Neural cell (in vitro differentiated cells): Measurements from ENCODE around the gene KRTAP20-3. TPM values are rescaled to one million over a fixed set of nuclear protein-coding genes. Genes with fewer than 3 reads are reported as not detected.
A peak's percentile ranks its signal among the peaks of the same experiment; 100 is the strongest.

Source experiments
- H2AFZ ChIP-seq: fragments of 200-600, 300-800 bp; sonication (generic), shearing (Covaris generic); 2 replicates; pipeline ENCODE4 v1.6.0; 2014; ENCODE audit warnings: low read depth, mild to moderate bottlenecking, antibody characterized with exemption, low read length, moderate library complexity
- H3F3A ChIP-seq: fragments of 200-600 bp; shearing (Covaris generic); 2 replicates; pipeline ENCODE4 v1.6.1; 2016; ENCODE audit warnings: mild to moderate bottlenecking, moderate library complexity, mixed read lengths, antibody characterized with exemption, low read length; ENCODE audit not compliant: insufficient read depth, poor library complexity, severe bottlenecking
- H3K27ac ChIP-seq: fragments of 200-600, 300-800 bp; sonication (generic), shearing (Covaris generic); 2 replicates; pipeline ENCODE4 v1.5.1; 2014; ENCODE audit warnings: mild to moderate bottlenecking, low read length, moderate library complexity
- H3K27me3 ChIP-seq: fragments of 300-800, 200-600 bp; sonication (generic), shearing (Covaris generic); 2 replicates; pipeline ENCODE4 v1.6.0; 2014; ENCODE audit warnings: mild to moderate bottlenecking, low read depth, low read length, moderate library complexity; ENCODE audit not compliant: insufficient read depth
- H3K36me3 ChIP-seq: fragments of 300-800, 200-600 bp; sonication (generic), shearing (Covaris generic); 2 replicates; pipeline ENCODE4 v1.5.1; 2014; ENCODE audit warnings: mild to moderate bottlenecking, antibody characterized with exemption, low read length, moderate library complexity; ENCODE audit not compliant: insufficient read depth
- H3K4me2 ChIP-seq: fragments of 300-800, 200-600 bp; sonication (generic), shearing (Covaris generic); 2 replicates; pipeline ENCODE4 v1.6.0; 2014; ENCODE audit warnings: mild to moderate bottlenecking, low read length
- H3K4me3 ChIP-seq: fragments of 300-800, 200-600 bp; sonication (generic), shearing (Covaris generic); 2 replicates; pipeline ENCODE4 v1.5.1; 2014; ENCODE audit warnings: mild to moderate bottlenecking, low read length, moderate library complexity
- H3K79me2 ChIP-seq: fragments of 200-600 bp; shearing (Covaris generic); replicated peaks from 2 replicates; pipeline ENCODE4 v1.6.0; 2014; ENCODE audit warnings: mild to moderate bottlenecking, low read length, moderate library complexity; ENCODE audit not compliant: insufficient read depth
- H3K9ac ChIP-seq: fragments of 300-800, 200-600 bp; sonication (generic), shearing (Covaris generic); 2 replicates; pipeline ENCODE4 v1.6.1; 2016; ENCODE audit warnings: mild to moderate bottlenecking, low read length, mixed read lengths
- H3K9me2 ChIP-seq: fragments of 200-600 bp; shearing (Covaris generic); 2 replicates; pipeline ENCODE4 v1.6.1; 2016; ENCODE audit warnings: mild to moderate bottlenecking, low read length, mixed read lengths; ENCODE audit not compliant: insufficient read depth
- H3K9me3 ChIP-seq: fragments of 200-600, 300-800 bp; sonication (generic), shearing (Covaris generic); 2 replicates; pipeline ENCODE4 v1.6.1; 2016; ENCODE audit warnings: mild to moderate bottlenecking, mixed run types, low read length, moderate library complexity, mixed read lengths
- H4K20me1 ChIP-seq: fragments of 200-600 bp; shearing (Covaris generic); 2 replicates; pipeline ENCODE4 v1.6.1; 2016; ENCODE audit warnings: mild to moderate bottlenecking, mixed run types; ENCODE audit not compliant: insufficient read depth
- CTCF ChIP-seq: fragments of 450-650 bp; IDR thresholded peaks from 2 replicates; pipeline ENCODE4 v1.5.1; 2014; ENCODE audit warnings: antibody characterized with exemption, mild to moderate bottlenecking, moderate library complexity; ENCODE audit not compliant: poor library complexity, severe bottlenecking
- EP300 ChIP-seq: fragments of 450-650 bp; conservative IDR thresholded peaks from 2 replicates; pipeline ENCODE4 v1.6.1; 2014; ENCODE audit warnings: antibody characterized with exemption, mild to moderate bottlenecking, moderate library complexity; ENCODE audit not compliant: poor library complexity, severe bottlenecking
- EZH2 ChIP-seq: fragments of 200-600, 300-800 bp; shearing (Covaris generic), sonication (generic); IDR thresholded peaks from 2 replicates; pipeline ENCODE4 v1.6.1; 2014; ENCODE audit warnings: antibody characterized with exemption, low read length, borderline replicate concordance, mild to moderate bottlenecking; ENCODE audit not compliant: insufficient read depth, poor library complexity, severe bottlenecking
- MXI1 ChIP-seq: fragments of 450-650 bp; conservative IDR thresholded peaks from 2 replicates; pipeline ENCODE4 v1.6.1; 2014; ENCODE audit warnings: antibody characterized with exemption, mild to moderate bottlenecking; ENCODE audit not compliant: poor library complexity, severe bottlenecking
- POLR2AphosphoS5 ChIP-seq: IDR thresholded peaks from 2 replicates; pipeline ENCODE4 v1.6.1; 2012
- RAD21 ChIP-seq: fragments of 450-650 bp; conservative IDR thresholded peaks from 2 replicates; pipeline ENCODE4 v1.6.1; 2014; ENCODE audit warnings: antibody characterized with exemption, mild to moderate bottlenecking, moderate library complexity
- REST ChIP-seq: IDR thresholded peaks from 2 replicates; pipeline ENCODE4 v1.6.1; 2012; ENCODE audit warnings: borderline replicate concordance
- SMC3 ChIP-seq: fragments of 450-650 bp; conservative IDR thresholded peaks from 2 replicates; pipeline ENCODE4 v1.6.1; 2014; ENCODE audit warnings: antibody characterized with exemption, mild to moderate bottlenecking, moderate library complexity; ENCODE audit not compliant: poor library complexity
- TAF1 ChIP-seq: IDR thresholded peaks from 2 replicates; pipeline ENCODE4 v1.6.1; 2012; ENCODE audit warnings: low read depth
- polyA plus RNA-seq: library from polyadenylated mRNA; depleted of rRNA; stranded (reverse); fragments of >200 nt; gene quantifications from 2 replicates; pipeline ENCODE4 v1.2.3, GENCODE V29; 2014

Gene KRTAP20-3
- polyA plus RNA-seq, 1 donor from 2014 or later: not detected

GRCh38 chr21:30672985-30673650, 30.5 kb downstream of the KRTAP20-3 start:
- no peak overlapping the region for H3K4me3 ChIP-seq

GRCh38 chr21:30674312-30674711, 31.6 kb downstream of the KRTAP20-3 start:
- H4K20me1 ChIP-seq: no peaks in the 10 kb centered on the region
- no peak overlapping the region for H3K4me3 ChIP-seq
- H3K9ac ChIP-seq: no peak overlapping the region
- no peak overlapping the region for H3K4me2 ChIP-seq
- H3K36me3 ChIP-seq: no peaks in the 10 kb centered on the region
- H3K79me2 ChIP-seq: no peaks in the 10 kb centered on the region
- no peak overlapping the region for H3K27ac ChIP-seq
- H3K9me3 ChIP-seq: no peaks in the 10 kb centered on the region
- H3K9me2 ChIP-seq: no peaks in the 10 kb centered on the region
- no peak overlapping the region for H2AFZ ChIP-seq
- no peaks in the 10 kb centered on the region for H3K27me3 ChIP-seq
- H3F3A ChIP-seq: no peaks in the 10 kb centered on the region
- TF ChIP-seq MXI1 (no peak), EP300 (peak; percentile 83), TAF1 (no peak), SMC3 (no peak), EZH2 (no peak), POLR2AphosphoS5 (peak; percentile 63), CTCF (no peak)

More at GRCh38 chr21:30672985-30673650, 30.5 kb downstream of the KRTAP20-3 start:
- Histone ChIP-seq H3K79me2 (no peaks in the 10 kb centered on the region), H3K27ac (no peak overlapping the region), H3K9ac (no peak overlapping the region), H2AFZ (no peak overlapping the region), H3K9me3 (no peaks in the 10 kb centered on the region), H4K20me1 (no peaks in the 10 kb centered on the region), H3K36me3 (no peaks in the 10 kb centered on the region), H3K4me2 (peak overlapping the region; percentile 4), H3K27me3 (no peaks in the 10 kb centered on the region), H3F3A (no peaks in the 10 kb centered on the region), H3K9me2 (no peaks in the 10 kb centered on the region)
- TF ChIP-seq MXI1 (no peak), SMC3 (no peak), EP300 (no peak), CTCF (no peak), POLR2AphosphoS5 (no peak), TAF1 (no peak), EZH2 (no peak), REST (no peak), RAD21 (no peak)
